Kasumi-1 (cell line): ENCODE measurements around the gene GNAO1.

Experiments used
- DNase-seq, 2 experiments: peaks; one replicate each; lab custom pipeline; 2025; lab: John Stamatoyannopoulos, UW

GNAO1 gene

DNA sequence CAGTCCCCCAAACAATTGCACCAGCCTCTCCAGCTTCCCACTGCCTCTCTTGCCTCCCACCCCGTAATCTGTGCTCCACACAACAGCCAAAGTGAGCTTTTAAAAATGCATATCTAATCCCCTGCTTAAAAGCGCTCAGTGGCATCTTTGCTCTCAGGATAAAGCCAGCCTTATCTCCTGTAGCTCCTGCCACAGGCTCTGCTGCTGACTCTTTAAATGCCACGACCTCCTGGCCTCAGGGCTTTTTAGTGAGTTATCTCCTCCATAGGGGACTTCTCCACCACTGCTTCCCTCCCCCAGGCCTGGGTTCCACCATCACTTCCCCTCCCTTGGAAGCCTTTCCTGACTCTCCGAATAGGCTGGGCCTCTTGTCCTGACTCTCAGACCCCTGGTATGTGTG lies 98.6 kb downstream of the GNAO1 start:
- DNase-seq: no peak

GRCh38 chr16:56294014-56294413 lies 102.7 kb downstream of the GNAO1 start:
- DNase-seq: no peak

DNA sequence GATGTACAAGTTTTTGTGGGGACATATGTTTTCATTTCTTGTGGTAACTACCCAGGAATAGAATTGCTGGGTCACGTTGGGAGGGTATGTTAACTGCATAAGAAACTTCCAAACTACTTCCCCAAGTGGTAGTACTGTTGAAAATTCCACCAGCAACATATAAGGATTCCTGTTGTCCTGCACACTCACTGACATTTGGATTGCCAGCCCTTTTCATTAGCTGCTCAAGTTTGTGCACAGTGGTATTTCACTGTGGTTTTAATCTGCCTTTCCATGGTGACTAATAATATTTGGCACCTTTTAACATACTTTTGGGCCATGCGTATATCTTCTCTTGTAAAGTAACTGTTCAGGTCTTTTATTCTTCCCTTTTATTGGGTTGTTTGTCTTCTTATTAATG lies 103.3 kb downstream of the GNAO1 start:
- DNase-seq: no peak

DNA sequence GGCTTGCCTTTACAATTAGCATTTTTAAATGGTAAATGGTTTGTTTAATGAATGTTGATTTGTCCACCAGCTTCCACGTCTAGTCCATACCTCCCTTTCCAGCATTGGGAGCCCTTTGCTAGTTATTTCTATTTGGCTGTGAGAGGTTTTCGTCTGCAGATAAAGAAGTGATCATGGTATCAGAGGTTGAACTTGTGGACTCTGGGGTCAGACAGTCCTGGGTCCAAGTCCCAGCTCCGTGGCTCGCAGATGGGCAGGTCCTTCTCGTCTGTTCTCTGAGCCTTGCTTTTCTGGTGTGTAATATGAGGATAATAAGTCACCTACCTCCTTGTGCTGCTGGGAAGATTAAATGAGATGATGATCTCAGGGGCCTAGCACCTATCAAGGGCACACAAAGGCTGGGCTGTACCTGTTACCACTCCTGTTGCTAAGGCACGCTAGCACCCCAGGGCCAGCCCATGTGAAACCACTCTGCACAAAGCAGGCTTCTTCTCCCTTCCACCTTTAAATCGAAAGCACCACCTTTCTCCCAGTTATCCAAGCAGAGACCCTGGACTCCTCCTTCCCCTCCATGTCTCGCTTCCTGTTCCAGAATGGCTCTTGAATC lies 103.9 kb downstream of the GNAO1 start:
- no peak for DNase-seq

- DNase-seq: no peak
These were observed 104.6 kb downstream of the GNAO1 start for GRCh38 chr16:56295739-56296527.

- no peak for DNase-seq
These were observed 106.4 kb downstream of the GNAO1 start for GRCh38 chr16:56297684-56298083.

GRCh38 chr16:56298116-56298515 lies 106.8 kb downstream of the GNAO1 start:
- no peak for DNase-seq

DNA sequence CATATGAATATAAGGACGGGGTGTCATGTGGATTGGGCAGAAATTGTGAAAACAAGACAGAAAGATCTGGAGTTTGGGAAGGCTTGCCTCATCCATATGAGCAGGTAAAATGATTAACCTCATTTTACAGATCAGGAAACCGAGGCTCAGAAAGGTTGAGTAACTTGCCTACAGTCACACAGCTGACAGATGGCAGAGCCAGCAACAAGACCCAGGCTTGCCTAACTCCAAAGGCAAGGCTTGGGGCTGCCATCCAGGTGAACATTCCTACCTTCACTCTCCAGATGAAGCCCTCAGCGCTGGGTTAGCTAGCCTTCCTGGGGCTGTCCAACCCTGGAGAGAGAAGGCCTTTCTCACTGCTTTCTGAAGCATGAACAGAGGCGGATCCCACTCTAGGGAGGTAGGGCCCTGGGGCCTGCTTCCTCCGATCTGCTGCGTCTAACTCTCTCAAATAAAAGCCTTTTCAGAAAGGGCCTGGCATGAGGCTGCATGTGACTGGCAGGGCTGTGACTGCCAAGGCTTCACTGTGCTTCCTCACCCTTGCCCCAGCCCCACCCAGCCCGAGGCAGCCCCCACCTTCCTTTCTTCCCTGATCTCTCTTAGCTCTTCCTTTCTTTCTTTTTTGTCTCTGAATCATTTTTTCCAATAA lies 107.8 kb downstream of the GNAO1 start:
- DNase-seq: no peak

DNA sequence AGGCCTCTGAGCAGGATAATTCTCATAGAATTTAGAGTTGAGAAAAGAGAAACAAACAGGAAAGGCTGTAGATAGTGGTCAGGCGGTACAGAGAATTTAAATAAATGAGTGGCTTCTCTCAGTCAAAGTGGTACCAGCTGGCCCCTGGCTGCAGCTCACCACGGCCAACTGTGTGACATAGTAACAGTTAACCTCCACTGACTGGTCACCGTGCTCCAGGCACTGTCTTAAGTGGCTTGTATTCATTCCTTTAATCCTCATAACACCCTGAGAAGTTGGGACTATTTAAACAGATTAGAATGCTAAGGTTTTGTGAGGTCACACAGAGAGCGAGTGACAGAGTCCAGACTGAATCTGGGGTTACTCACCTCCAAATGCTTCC lies 108.9 kb downstream of the GNAO1 start:
- no peak for DNase-seq

DNA sequence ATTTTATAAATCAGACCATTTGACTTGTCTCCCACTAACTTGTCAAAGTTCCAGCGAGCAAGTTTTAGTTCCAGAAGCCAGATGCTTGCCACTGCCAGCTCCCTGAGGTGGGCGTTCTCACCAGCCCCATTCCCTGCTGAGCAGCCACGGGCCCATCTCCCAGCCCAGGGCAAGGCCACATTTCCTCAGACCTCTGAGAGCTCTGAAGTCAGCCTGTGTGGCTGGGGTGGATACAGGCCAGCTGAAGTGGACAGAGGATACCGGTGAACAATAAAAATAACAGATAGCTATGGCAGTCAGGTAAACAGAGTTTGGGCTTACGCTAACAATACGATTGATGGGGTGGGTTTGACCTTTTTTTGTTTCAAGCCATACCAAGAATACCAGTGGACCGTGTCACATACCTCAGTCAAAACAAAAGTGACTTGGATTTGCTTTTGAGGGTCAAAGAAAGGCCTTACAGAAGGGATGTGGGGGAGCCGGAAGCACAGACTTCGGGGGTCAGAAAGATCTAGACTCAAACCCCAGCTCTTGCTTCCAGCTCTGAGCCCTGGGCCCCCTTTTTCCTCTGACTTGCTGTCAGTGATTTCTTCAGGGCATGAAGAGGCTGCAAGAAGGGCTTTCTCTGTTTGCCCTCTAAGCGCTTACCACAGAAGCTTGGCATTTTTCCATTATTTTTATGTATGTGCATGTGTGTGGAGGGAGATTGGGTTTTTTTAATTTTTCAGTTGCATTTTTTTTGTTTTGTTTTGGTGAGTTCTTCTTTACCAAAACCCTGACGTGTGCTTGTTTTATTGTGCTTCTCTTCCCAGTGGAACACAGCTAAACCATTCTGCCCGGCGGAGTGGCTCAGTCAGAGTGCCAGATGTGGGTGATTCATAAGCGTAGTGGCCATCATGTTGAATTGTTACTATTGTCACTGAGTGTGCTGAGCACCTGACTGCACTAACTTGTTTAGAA lies 109.9 kb downstream of the GNAO1 start:
- no peak for DNase-seq

GRCh38 chr16:56302506-56302905 lies 111.2 kb downstream of the GNAO1 start:
- DNase-seq: no peak

GRCh38 chr16:56303066-56303715 lies 111.9 kb downstream of the GNAO1 start:
- DNase-seq: no peak

DNA sequence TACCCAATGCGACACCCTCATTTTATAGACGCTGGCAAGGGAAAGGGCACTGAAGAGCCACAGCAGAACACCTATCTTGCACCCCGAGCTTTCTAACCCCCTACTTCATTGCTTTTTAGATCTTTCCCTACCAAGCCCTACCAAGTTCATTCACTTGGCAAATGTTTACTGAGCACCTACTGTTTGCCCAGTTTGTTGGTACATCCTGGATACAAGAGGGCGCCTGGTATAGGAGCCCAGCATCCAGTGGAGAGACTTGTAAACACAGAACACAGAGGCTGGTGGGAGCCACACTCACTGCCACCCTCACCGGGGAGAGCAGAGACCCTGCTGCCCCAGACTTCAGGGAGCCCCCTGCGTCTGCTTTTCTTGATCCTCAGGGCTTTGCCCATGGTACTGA lies 112.6 kb downstream of the GNAO1 start:
- DNase-seq: no peak

- no peak for DNase-seq
These were observed 114.8 kb downstream of the GNAO1 start for GRCh38 chr16:56305956-56306565.

GRCh38 chr16:56306690-56307533 lies 115.6 kb downstream of the GNAO1 start:
- DNase-seq: no peak

DNA sequence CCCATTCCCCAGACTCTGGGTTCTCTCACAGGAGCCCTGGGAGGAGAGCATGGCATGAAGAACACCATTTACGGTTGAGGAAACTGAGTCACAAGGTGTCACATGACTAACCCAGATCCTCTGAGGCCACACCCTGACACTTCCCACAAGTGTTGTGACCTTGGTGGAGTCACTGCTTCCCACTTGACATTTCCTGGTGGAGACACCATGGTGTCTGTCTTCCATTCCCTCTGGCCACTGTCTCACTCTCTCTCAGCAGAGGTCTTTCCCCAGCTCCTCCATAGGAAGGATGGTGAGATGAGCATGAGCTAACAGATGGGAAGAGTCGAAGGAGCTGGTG lies 116.2 kb downstream of the GNAO1 start:
- DNase-seq: no peak

DNA sequence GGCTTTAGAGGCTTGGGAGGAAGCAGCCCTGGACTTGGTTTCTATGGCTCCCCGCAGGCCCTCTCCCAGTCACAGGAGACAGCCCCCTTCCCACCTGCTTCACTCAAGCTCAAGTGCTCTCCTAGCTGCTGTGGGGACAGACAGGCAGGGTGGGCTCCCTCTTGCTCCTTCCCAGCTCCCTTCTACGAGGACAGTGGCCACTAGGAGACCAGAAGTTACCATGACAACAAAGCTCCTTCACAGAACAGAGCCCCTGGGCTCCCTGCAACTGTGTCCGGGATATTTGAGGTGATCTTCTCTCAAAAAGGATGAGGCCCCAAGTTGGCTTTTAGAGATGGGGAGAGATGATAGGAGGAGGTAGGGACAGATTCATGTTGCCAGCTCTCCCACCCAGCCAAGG lies 117.7 kb downstream of the GNAO1 start:
- no peak for DNase-seq

DNA sequence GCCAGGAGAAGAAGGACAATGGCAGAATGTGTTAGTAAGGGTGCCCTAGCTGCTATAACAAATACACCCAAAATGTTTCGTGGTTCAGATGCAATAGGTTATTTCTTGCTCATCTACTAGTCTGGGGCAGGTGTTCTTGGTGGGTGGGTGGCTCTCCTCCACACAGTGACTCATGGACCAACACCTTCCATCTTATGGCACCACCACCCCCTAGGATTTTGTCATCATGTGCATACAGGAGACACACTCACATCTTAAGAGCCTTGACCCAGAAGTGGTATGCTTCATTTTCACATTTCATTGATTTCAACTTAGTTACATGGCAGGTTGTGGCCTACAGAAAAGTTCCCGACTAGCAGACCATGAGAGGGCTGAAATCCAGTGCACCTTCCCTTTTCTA lies 119.4 kb downstream of the GNAO1 start:
- DNase-seq: no peak

DNA sequence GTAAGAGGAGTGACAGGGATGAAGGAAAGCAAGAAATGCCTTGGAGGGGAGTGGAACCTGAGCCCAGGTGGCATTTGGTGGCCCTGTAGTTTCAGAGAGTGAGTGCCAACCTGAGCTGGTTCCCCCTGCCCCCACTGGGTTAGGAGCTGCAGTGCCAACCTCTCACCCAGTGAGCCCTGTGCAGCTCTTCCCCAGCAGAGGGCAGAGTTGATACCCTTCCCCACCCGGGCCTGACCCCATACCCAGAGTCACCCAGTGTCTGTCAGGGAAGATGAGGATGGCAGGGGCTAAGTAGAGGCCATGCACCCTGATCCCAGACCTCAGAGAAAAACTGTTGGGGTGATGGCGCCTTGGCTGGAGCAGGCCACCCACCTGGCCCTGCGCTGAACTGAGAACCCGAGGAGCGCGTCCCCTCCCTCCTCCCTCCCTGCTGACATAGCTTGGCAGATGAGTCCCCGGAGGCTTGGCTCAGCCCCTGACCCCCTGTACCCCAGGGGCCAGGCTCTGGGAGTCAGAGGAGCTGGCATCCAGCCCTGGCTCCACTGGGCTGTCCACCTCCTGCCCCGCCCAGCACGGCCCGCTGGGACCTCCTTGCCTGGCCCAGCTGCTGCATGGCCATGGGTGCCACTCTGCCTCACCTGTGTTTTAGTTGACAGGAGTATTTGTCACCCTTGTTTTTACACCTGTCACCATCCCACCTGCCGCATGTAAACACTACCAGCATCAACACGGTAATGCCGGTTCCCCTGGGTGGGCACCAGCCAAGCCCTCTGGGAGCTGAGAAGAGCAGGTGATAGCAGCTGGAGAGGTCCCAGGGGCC lies 120.1 kb downstream of the GNAO1 start:
- DNase-seq: peak in 1 of 2 experiments; percentile 1

DNA sequence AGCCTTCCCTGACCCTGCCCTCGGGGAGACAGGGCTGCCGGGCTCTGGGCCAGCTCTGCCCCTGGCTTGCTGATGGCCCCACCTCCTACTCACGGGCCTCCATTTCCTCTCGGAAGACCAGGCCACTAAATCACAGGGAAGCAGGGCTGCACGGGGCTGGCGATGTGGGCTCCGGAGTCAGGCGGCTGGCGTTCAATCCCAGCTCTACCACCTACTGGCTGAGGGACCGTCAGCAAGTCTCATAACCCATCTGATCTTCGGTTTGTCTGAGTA lies 120.7 kb downstream of the GNAO1 start:
- no peak for DNase-seq
